Progenitor cell of endocrine pancreas (in vitro differentiated cells): ENCODE results near the gene CORIN. TPM values are rescaled to one million over a fixed set of nuclear protein-coding genes. Genes with fewer than 3 reads are reported as not detected.

Source experiments
- DNase-seq: peaks from one replicate; pipeline ENCODE4 v3.0.0; 2021; ENCODE audit warnings: low spot score; ENCODE audit not compliant: unreplicated experiment
- H3K27ac Mint-ChIP-seq: 2 replicates; pipeline ENCODE4 v1.8.0; 2021; ENCODE audit warnings: mild to moderate bottlenecking, moderate library complexity, mixed read lengths
- H3K27me3 Mint-ChIP-seq: 2 replicates; pipeline ENCODE4 v1.8.0; 2021; ENCODE audit warnings: mixed read lengths
- H3K36me3 Mint-ChIP-seq: 2 replicates; pipeline ENCODE4 v1.8.0; 2022; ENCODE audit warnings: mixed read lengths; ENCODE audit not compliant: insufficient read depth
- H3K4me1 Mint-ChIP-seq: 2 replicates; pipeline ENCODE4 v1.8.0; 2021; ENCODE audit warnings: low read depth, mixed read lengths
- H3K4me3 Mint-ChIP-seq: 2 replicates; pipeline ENCODE4 v1.8.0; 2021; ENCODE audit warnings: low read depth, mild to moderate bottlenecking, moderate library complexity, mixed read lengths
- H3K9me3 Mint-ChIP-seq: 2 replicates; pipeline ENCODE4 v1.8.0; 2021; ENCODE audit warnings: low read depth, mixed read lengths
- CTCF ChIP-seq: fragments of 200-600 bp; sonication (generic); IDR thresholded peaks from one replicate; pipeline ENCODE4 v1.5.0; 2021; ENCODE audit warnings: antibody characterized with exemption, mild to moderate bottlenecking; ENCODE audit not compliant: unreplicated experiment
- total RNA-seq: library from RNA; stranded (reverse); gene quantifications from 2 replicates; pipeline ENCODE4 v1.2.1, GENCODE V29; 2021

Gene CORIN
- total RNA-seq, 1 donor from 2014 or later, result 0.84 TPM

GRCh38 chr4:47873877-47874541 lies 36.1 kb upstream of the CORIN start:
- no peak for TF ChIP-seq CTCF
- Mint-ChIP-seq H3K36me3 (peaks cover 63% of the 10 kb centered on the region), H3K27me3 (no peaks in the 10 kb centered on the region), H3K4me3 (no peak overlapping the region), H3K27ac (no peak overlapping the region), H3K4me1 (no peaks in the 10 kb centered on the region), H3K9me3 (peaks cover 18% of the 10 kb centered on the region)
- no peak for DNase-seq

- no peaks in the 10 kb centered on the region for H3K4me1 Mint-ChIP-seq
- DNase-seq, result no peak
- H3K27ac Mint-ChIP-seq, result no peak overlapping the region
- H3K27me3 Mint-ChIP-seq, result no peaks in the 10 kb centered on the region
- H3K4me3 Mint-ChIP-seq, result no peak overlapping the region
- TF ChIP-seq CTCF, result no peak
- peaks cover 3% of the 10 kb centered on the region for H3K9me3 Mint-ChIP-seq
- peaks cover 23% of the 10 kb centered on the region for H3K36me3 Mint-ChIP-seq
Measured at GRCh38 chr4:47863486-47863885, 25.6 kb upstream of the CORIN start.

GRCh38 chr4:47862297-47862696 lies 24.4 kb upstream of the CORIN start:
- no peaks in the 10 kb centered on the region for H3K9me3 Mint-ChIP-seq
- DNase-seq, result no peak
- no peak overlapping the region for H3K4me3 Mint-ChIP-seq
- no peak for TF ChIP-seq CTCF
- H3K36me3 Mint-ChIP-seq, result peaks cover 18% of the 10 kb centered on the region
- no peaks in the 10 kb centered on the region for H3K27me3 Mint-ChIP-seq
- peaks cover 2% of the 10 kb centered on the region for H3K4me1 Mint-ChIP-seq
- no peak overlapping the region for H3K27ac Mint-ChIP-seq

- no peak for DNase-seq
- Mint-ChIP-seq H3K4me1 (peaks cover 2% of the 10 kb centered on the region), H3K9me3 (no peaks in the 10 kb centered on the region), H3K27me3 (no peaks in the 10 kb centered on the region), H3K4me3 (no peak overlapping the region), H3K36me3 (peaks cover 13% of the 10 kb centered on the region), H3K27ac (no peak overlapping the region)
- no peak for TF ChIP-seq CTCF
Measured at GRCh38 chr4:47860305-47860704, 22.4 kb upstream of the CORIN start.

GRCh38 chr4:47858006-47858405 lies 20.1 kb upstream of the CORIN start:
- Mint-ChIP-seq H3K4me3 (no peak overlapping the region), H3K27ac (no peak overlapping the region), H3K27me3 (no peaks in the 10 kb centered on the region), H3K9me3 (no peaks in the 10 kb centered on the region), H3K4me1 (peaks cover 2% of the 10 kb centered on the region), H3K36me3 (peaks cover 17% of the 10 kb centered on the region)
- TF ChIP-seq CTCF, result no peak
- DNase-seq, result no peak
